Retinal pigment epithelial cell (primary cell): ENCODE results near the gene CASD1.

Source experiments
- DNase-seq: peaks from one replicate; pipeline ENCODE4 v3.0.0-alpha.2; 2010; ENCODE audit warnings: low read depth
- H3K4me3 ChIP-seq: 2 replicates; pipeline ENCODE4 v1.5.1; 2011; ENCODE audit warnings: mild to moderate bottlenecking, low read length, control low read depth, moderate library complexity
- TF ChIP-seq, protein P1 (sequence below): conservative IDR thresholded peaks from 2 replicates; pipeline ENCODE4 v1.5.1; 2011; ENCODE audit warnings: low read depth, low read length, control low read depth, inconsistent platforms

The CASD1 gene

DNA sequence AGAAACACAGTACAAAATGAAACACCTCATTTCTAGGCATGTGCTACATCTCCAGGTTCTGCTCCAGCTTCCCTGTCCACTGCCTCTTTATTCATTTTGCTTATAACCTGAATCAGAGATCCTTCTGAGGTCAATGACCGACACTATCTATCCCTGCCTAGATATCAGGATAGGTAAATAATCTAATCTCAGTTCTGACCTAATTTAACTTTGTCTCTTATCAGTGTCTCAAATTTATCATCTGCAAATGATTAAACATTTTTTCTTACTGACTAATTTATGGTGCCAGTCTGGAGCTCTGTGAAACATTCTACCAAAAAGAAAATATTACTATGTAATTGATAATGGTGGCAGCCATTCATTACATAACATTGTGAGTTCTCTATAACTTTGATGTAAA, 85.3 kb downstream of the CASD1 start:
- TF ChIP-seq, protein P1, sequence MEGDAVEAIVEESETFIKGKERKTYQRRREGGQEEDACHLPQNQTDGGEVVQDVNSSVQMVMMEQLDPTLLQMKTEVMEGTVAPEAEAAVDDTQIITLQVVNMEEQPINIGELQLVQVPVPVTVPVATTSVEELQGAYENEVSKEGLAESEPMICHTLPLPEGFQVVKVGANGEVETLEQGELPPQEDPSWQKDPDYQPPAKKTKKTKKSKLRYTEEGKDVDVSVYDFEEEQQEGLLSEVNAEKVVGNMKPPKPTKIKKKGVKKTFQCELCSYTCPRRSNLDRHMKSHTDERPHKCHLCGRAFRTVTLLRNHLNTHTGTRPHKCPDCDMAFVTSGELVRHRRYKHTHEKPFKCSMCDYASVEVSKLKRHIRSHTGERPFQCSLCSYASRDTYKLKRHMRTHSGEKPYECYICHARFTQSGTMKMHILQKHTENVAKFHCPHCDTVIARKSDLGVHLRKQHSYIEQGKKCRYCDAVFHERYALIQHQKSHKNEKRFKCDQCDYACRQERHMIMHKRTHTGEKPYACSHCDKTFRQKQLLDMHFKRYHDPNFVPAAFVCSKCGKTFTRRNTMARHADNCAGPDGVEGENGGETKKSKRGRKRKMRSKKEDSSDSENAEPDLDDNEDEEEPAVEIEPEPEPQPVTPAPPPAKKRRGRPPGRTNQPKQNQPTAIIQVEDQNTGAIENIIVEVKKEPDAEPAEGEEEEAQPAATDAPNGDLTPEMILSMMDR, result no peak
- DNase-seq, result no peak
- H3K4me3 ChIP-seq, result no peak overlapping the region

DNA sequence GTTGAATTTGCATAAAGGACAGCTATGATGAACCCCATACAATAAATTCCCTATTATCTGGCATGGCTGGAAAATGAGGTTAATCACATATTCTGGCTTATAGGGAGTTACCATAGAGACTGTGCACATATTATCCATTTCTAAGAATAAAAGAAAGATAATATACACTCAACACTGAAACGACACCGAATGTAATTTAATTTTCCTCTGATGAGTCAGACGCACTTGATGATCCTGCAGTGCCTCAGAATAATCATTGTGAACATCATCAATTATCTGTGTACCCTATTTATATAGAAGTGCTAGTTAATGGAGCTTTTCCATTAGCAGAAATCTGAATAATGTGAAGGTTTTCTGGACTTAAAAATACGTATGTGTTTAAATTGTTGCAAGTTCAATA, 86.1 kb downstream of the CASD1 start:
- TF ChIP-seq, protein P1, result no peak
- no peak for DNase-seq
- H3K4me3 ChIP-seq, result no peak overlapping the region

DNA sequence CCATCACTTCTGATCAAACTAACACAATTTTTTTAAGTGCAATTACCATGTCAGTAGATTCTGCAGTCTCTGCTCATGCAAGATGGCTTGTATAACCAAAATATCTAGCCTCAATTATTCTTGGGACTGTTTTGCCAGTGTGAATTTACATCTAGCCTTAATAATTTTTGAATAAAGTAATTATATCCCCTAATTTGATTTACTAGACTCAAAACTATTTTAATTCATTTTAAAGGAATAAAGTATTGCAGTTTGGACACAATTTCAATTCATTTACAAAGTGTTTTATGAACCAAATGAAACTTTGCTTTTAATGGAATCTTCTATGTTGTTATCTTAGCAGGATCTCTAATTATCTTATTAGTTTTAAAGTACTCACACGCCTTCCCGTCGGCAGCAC, 90.7 kb downstream of the CASD1 start:
- TF ChIP-seq, protein P1, result no peak
- DNase-seq, result no peak
- no peak overlapping the region for H3K4me3 ChIP-seq

DNA sequence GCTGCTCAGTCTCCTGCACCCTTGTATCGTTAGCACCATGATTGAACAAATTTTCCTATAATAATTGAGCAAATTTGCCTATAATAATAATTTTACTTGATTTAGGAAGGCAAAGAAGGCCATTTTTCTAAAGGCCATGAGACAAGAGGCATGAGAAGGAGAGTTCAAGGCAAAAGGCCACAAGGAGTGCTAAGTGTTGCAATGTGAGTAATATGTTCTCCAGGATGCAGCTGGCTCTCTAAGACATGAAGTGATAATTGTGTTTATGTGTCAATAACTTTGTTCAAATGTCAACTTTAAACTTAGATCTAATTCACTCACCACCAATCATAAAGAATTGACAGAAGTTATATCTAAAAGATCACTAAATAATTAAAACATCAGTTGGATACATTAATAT, 92.6 kb downstream of the CASD1 start:
- H3K4me3 ChIP-seq, result no peak overlapping the region
- DNase-seq, result no peak
- TF ChIP-seq, protein P1, result no peak

DNA sequence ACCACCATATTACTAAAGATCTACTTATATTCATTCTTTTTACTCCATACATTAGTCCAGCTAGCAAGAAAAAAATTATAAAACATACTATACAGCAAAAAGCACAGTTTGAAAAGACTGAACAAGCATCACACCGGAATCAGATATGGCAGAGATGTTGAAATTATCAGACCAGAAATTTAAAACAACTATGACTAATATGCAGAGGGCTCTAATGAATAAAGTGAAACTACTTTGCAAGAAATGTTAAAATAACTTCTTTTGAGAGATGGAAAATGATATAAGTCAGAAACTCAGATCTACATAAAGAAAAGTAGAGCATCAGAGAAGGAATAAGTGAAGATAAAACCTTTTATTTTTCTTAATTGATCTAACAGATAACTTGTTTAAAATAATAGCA, 95.4 kb downstream of the CASD1 start:
- H3K4me3 ChIP-seq, result no peak overlapping the region

More for the DNA sequence above, 95.4 kb downstream of the CASD1 start:
- DNase-seq, result no peak
- TF ChIP-seq, protein P1, result no peak
